NCI-H2227 treated with DMSO at 0.1 percent for 48 hours (cell line): ENCODE data around the gene LRMDA.

Source experiments
- DNase-seq: peaks from one replicate; lab custom pipeline; 2025; lab: John Stamatoyannopoulos, UW

The LRMDA gene

GRCh38 chr10:76338187-76338586 is 906.8 kb downstream of the LRMDA start:
- DNase-seq = no peak

- DNase-seq = no peak
Observed at GRCh38 chr10:76341740-76342139, 910.3 kb downstream of the LRMDA start.

DNA sequence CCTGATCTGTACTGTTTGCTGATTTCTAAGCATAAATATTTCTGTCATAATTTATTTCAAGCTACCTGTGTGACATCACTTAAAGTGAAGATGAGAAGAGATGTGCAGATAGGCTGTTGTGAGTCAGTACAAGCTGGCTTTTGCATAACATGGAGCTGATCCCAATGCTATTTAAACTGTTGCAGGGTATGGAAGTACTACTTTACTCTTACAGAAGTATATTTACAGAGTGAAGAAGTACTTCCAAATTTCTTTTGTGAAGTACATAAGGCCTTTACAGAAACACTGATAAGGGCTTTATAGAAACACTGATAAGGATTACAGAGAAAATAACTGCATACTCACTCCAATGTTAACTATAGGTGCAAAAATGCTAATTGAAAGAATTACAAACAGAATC is 911.6 kb downstream of the LRMDA start:
- no peak for DNase-seq

DNA sequence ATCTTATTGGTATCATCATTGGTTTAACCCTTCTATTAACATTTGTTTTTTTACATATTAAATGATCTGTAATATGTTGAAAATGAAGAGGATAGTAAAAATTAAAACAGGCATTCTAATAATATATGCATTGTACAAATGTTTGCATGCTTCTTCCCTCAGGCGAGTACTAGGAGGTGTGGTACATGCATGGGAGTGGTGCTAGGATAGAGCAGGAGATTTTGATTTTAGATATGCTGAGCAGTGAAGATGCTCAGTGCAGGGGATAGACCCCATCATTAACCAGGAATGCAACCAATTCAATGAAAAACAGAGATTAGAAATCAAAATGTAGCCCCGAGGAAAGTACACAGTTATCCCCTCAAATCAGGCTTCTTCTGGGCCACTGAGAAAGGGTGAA is 916.4 kb downstream of the LRMDA start:
- no peak for DNase-seq

DNA sequence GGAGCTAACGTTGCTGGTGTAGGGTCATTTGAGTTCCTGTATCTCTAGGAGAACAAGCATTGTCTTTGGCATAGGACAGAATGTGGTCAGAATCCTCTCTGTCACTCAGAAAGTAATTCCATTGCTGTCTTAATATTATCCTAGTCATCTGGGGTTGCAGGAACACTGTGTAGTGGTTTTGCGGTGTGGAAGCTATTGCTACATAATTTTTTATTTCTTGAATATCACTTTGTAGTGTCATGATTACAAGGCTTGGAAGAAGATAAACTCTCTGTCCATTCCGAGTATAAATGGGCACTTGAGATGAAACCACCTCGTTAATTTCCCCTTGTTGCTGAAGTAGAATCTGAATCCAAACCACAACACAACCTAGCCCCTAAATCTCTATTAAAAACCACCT is 919.2 kb downstream of the LRMDA start:
- no peak for DNase-seq

- DNase-seq = no peak
Observed at GRCh38 chr10:76352300-76352699, 920.9 kb downstream of the LRMDA start.

DNA sequence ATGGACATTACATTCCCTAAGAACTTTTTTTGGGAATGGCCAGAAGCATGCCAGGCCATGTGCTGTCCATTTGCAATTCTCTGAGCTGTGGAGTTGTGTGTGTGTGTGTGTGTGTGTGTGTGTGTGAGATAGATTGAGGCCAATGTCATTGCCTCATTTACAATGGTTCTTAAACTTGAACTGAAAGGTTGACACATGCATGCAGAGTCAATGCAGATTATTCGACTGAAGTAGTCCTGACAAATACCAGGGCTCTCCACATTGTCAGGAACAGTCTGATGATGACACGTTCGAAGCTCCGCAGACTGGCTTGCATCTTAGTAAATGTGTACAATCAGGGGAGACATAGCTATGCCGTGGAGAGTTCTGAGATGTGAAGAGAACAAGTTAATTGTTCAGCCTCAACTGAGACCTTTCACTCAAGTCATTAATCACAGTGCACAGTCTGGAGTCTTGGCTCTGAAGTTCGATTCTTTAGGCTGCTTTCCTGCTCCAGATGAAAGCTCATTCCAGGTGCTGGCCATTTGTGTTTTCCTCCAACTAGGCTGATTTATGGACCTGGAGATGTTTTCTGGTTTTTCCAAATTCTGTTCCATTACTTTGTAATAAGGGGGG is 921.9 kb downstream of the LRMDA start:
- no peak for DNase-seq

DNA sequence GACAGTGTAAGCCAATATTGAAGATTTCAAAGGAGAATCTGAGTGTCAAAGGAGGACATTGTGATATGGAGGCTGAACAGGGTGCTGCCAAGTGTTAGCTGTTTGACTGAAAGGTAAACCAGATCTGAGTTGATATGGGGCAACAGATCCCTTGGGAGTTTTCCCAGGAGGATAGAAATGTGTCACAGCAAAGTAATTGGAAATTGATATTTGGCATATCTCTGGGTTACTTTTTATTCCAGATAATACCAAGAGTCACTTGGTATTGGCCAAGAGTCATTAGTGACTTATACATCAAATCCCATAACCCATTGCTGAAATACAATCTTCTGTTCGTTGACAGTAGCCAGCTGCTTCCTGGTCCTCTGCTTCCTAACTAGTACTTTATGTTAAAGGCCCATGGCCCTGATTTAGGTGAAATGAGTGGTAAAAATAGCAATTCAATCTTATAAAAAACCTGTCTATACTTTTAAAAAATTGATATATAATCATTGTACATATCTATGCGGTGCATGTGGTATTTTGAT is 922.9 kb downstream of the LRMDA start:
- no peak for DNase-seq

DNA sequence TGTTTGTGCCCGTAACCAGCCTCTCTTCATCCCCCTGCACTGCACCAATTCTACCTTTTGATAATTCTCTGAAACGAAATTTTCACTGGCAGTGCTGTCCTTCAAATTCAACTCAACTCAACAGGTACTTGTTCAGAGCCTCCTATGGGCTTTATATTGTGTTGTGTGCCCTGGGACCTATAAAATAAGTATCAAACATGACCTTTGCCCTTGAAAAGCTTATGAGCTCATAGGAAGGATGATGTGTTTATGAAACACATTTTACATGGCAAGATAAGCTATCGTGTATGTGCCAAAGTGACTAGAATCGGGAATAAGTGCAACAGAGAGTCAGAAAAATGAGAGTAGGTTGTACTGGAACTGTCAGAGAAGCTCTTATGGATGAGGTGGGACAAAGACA is 923.5 kb downstream of the LRMDA start:
- no peak for DNase-seq

DNA sequence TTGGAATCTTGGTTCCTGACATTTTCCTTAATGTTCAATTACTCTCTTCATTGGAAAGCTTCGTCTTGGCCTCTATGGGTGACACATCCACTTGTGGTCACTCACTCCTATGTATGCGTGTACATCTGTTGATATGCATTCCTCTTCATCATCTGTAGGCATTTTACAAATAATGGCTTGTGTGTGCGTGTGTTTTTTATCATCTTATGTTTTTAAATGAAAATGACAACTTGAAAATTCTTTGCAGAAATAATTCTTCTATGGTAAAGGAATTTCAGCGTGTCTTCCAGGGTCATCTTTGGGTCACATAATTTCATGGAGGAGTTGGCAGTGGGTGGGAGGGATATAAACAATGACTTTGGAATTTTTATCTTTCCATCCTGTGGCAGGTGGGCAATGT is 925.1 kb downstream of the LRMDA start:
- DNase-seq = no peak

GRCh38 chr10:76357726-76358415 is 926.4 kb downstream of the LRMDA start:
- DNase-seq = no peak

DNA sequence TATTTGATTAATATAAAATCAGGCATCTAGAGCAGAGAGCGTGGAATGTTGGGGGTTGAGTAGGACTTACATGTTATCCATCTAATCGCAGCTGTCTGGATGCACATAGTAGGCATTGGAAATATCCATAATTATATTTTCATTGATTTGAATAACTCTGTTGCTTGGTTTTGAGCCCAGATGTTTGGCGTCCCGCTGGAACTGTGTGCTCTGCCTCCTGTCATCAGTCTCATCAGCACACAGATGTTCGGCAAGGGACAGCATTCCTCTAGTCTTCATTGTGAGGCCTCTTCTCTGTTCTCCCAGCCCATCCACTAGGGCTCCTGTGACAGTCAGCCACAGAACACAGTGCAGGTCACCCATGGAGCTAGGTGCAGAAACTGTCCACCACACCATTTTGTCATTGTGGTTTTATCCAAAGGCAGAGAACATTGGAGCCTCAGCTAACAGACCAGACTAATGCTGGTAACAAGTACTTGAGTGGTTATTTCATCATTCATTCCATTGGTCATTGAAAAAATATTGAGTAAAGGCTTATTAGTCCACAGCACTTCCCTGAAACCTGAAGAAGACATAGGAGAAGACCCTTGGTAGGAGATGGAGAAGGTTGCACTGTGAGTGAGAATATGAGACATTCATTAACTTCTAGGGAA is 927.4 kb downstream of the LRMDA start:
- DNase-seq = no peak

DNA sequence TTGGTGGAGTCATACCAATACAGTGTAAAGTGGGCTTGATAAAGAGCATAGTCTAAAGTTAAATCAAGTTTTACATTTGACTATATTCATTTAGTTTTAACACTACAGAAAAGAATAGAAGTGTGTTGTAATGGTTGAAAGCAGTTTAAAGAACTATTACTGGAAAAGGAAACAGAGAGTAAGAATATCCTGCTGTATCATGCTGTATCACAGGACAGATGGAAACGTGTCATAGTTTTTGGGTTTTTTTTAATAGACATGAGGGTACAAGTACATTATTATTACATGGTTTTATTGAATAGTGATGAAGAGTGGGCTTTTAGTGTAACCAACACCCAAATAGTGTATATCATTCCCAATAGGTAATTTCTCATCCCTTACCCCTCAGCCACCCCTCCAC is 944.3 kb downstream of the LRMDA start:
- no peak for DNase-seq

GRCh38 chr10:76382381-76382851 is 951.0 kb downstream of the LRMDA start:
- no peak for DNase-seq

DNA sequence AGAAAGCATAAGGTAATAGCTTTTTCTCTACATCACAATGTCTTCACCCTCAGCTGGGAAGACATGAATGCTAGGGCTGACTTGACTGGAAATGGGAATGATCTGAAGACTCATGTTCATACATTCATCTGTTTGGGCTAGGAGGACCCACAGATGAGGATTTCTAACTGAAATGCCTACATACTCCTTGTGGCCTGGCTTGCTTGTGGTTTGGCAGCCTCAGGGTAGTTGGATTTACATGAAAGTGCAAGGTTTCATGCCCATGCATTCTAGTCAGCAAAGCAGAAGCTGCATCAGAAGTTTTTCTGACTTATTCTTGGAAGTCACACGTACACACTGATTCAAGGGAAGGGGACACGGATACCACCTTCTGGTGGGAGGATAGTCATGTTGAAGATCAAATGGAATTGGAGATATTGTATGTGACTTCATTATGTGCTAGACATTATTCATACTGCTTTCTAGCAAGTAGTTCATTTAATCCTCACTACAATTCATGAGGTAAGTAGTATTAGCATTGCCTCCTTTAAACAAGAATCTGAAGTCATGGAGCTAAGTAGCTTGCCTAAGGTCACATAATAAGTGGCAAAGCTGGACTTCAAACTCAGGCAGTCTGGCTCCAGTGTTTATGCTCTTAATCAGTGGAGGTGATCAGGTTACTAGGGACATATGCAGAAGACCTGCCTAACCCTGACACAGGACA is 957.0 kb downstream of the LRMDA start:
- no peak for DNase-seq

DNA sequence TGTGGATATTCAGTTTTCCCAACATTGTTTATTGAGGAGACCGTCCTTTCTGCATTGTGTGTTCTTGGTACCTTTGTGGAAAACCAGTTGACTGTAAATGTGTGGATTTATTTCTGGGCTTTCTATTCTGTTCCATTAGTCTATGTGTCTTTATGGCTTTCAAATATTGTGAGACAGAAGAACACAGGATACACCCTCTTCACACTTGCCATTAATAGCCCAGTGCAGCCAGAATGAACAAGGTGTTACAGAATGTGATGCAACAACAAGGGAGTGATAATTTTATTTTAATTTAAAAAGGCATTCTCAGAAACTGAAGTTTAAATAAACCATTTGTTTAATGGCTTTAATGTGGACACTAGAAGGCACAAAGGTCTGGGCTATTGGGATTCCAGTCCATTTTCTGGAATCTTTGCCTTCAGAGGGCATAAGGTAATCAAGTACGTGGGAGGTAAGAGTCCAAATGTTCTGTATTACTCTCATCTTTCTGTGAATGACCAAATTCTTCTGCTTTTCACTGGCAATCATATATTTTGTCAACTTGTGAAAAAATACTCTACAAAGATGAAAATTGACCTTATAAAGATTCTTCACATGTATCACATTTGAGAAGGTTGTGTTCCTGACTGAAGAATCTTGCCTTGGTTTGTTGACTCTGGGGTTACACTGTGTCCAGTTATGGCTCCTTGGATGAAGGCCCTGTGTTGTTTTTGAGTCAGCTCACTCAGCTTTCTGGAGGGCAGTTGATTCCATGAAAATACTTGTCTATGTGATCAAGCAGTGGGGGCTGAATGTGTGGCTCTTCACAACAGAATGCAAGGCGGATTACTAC is 962.7 kb downstream of the LRMDA start:
- no peak for DNase-seq

DNA sequence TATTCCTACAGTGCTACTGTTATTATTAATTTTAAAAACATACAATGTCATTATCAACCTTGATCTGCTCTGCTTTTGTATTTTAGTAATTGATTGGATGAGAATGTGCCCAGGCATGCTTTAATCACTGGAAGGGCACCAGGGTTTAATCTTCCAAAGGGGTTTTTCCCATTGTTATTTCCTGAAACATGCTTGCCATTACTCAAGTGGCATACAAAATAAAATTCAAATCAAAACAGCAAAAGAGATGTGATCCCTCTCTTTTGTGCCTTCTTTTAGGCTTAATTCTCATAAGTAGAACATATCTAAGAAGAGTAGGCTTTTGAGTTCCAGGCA is 963.3 kb downstream of the LRMDA start:
- DNase-seq = no peak

DNA sequence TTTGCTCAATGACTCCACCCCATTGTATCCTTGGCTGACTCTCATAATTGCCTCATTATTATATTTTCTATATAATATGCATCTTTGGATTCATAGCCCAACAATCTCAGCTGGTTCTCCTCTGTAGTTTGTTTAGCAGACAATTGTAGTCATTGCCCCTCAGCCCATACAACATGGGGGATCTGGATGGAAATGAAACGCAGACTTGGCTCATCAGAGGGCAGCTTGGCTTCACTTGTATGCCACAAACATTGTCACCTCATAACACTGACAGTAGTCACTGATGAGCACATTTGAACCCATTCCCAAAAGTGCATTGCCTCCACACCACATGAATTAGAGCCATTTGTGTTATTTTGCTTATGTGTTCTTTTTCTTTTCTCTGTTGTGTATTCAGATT is 963.8 kb downstream of the LRMDA start:
- no peak for DNase-seq

DNA sequence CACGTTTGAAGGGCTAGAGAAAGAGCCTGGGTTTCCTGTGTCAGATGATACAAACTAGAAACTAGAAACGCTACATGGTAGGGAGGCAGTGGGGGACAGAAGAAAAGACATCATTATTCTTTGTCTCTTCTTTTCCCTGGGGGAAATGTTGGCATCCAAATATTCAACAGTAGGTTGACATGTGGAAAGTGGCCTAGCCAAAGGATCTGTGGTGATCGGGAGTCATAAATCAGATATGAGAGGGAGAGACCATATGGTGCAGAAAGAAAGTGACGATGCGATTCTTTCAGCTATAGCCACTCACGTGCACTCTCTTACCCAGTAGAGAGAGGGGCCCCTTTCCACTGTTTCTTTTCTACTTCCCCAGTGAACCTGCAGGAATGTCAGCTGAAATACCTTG is 964.7 kb downstream of the LRMDA start:
- DNase-seq = no peak

- no peak for DNase-seq
Observed at GRCh38 chr10:76397181-76398042, 966.0 kb downstream of the LRMDA start.
